HEK293T (cell line): ENCODE data around the gene MYCBP2.
A peak's percentile ranks its signal among the peaks of the same experiment; 100 is the strongest.

Experiments
- CTCF ChIA-PET: fragments of 350-600 bp; formaldehyde crosslinking; extraction: SDS; loops from one replicate; lab custom pipeline; 2021; ENCODE audit warnings: antibody characterized with exemption, inconsistent platforms; lab: Yijun Ruan, JAX
- POLR2A ChIA-PET: fragments of 350-600 bp; formaldehyde crosslinking; extraction: SDS; loops from one replicate; lab custom pipeline; 2020; ENCODE audit warnings: antibody characterized with exemption, inconsistent platforms; lab: Yijun Ruan, JAX
- DNase-seq: peaks from one replicate; pipeline ENCODE4 v3.0.0; 2012; ENCODE audit warnings: mixed read lengths; ENCODE audit errors: extremely low spot score
- ARNT ChIP-seq: fragments of 450-650 bp; IDR thresholded peaks from 2 replicates; pipeline ENCODE4 v1.6.1; 2017; ENCODE audit warnings: mild to moderate bottlenecking
- BHLHE40 ChIP-seq: fragments of 450-650 bp; IDR thresholded peaks from 2 replicates; pipeline ENCODE4 v1.6.1; 2016; ENCODE audit warnings: mild to moderate bottlenecking, moderate library complexity, borderline replicate concordance
- CTBP1 ChIP-seq: fragments of 450-650 bp; IDR thresholded peaks from 2 replicates; pipeline ENCODE4 v1.6.1; 2016; ENCODE audit warnings: borderline replicate concordance
- ELF4 ChIP-seq: fragments of 450-650 bp; IDR thresholded peaks from 2 replicates; pipeline ENCODE4 v1.6.1; 2017; ENCODE audit warnings: antibody characterized with exemption
- FOXA1 ChIP-seq: fragments of 450-650 bp; IDR thresholded peaks from 2 replicates; pipeline ENCODE4 v1.6.1; 2016; ENCODE audit warnings: mild to moderate bottlenecking
- FOXK2 ChIP-seq: fragments of 450-650 bp; IDR thresholded peaks from 2 replicates; pipeline ENCODE4 v1.6.1; 2016; ENCODE audit warnings: mild to moderate bottlenecking
- FOXM1 ChIP-seq: fragments of 450-650 bp; IDR thresholded peaks from 2 replicates; pipeline ENCODE4 v1.6.1; 2017; ENCODE audit warnings: mild to moderate bottlenecking, borderline replicate concordance
- HDGF ChIP-seq: fragments of 450-650 bp; IDR thresholded peaks from 2 replicates; pipeline ENCODE4 v1.6.1; 2017; ENCODE audit warnings: antibody characterized with exemption, borderline replicate concordance
- L3MBTL2 ChIP-seq: fragments of 450-650 bp; conservative IDR thresholded peaks from 2 replicates; pipeline ENCODE4 v1.6.1; 2016; ENCODE audit warnings: mild to moderate bottlenecking
- LEF1 ChIP-seq: fragments of 450-650 bp; IDR thresholded peaks from 2 replicates; pipeline ENCODE4 v1.6.1; 2017; ENCODE audit warnings: mild to moderate bottlenecking, borderline replicate concordance
- NFRKB ChIP-seq: fragments of 450-650 bp; IDR thresholded peaks from 2 replicates; pipeline ENCODE4 v1.6.1; 2016; ENCODE audit warnings: mild to moderate bottlenecking, moderate library complexity
- PKNOX1 ChIP-seq: fragments of 450-650 bp; IDR thresholded peaks from 2 replicates; pipeline ENCODE4 v1.6.1; 2016
- SP1 ChIP-seq: fragments of 450-650 bp; IDR thresholded peaks from 2 replicates; pipeline ENCODE4 v1.6.1; 2017
- SUZ12 ChIP-seq: fragments of 450-650 bp; IDR thresholded peaks from 2 replicates; pipeline ENCODE4 v1.6.1; 2016; ENCODE audit warnings: mild to moderate bottlenecking
- TARDBP ChIP-seq: fragments of 450-650 bp; IDR thresholded peaks from 2 replicates; pipeline ENCODE4 v1.6.1; 2016
- ZNF384 ChIP-seq: fragments of 450-650 bp; IDR thresholded peaks from 2 replicates; pipeline ENCODE4 v1.6.1; 2016

The MYCBP2 gene

GRCh38 chr13:77031656-77032243 lies 295.1 kb downstream of the MYCBP2 start:
- CTCF ChIA-PET: no interaction called here
- no peak for DNase-seq

GRCh38 chr13:77029436-77029835 lies 297.5 kb downstream of the MYCBP2 start:
- CTCF ChIA-PET: no interaction called here
- POLR2A ChIA-PET: no interaction called here
- no peak for DNase-seq
- no peak for TF ChIP-seq HDGF
- TF ChIP-seq FOXM1: no peak
- no peak for TF ChIP-seq SUZ12
- TF ChIP-seq LEF1: no peak
- no peak for TF ChIP-seq ELF4

More at GRCh38 chr13:77031656-77032243, 295.1 kb downstream of the MYCBP2 start:
- TF ChIP-seq FOXA1: no peak
- no peak for TF ChIP-seq ZNF384
- no peak for TF ChIP-seq ELF4
- TF ChIP-seq PKNOX1: no peak
- no peak for TF ChIP-seq ARNT
- TF ChIP-seq LEF1: no peak
- TF ChIP-seq TARDBP: no peak
- no peak for TF ChIP-seq SUZ12
- POLR2A ChIA-PET: no interaction called here

- DNase-seq: peak; percentile 34
- no peak for TF ChIP-seq L3MBTL2
- TF ChIP-seq ARNT: no peak
- TF ChIP-seq PKNOX1: peak; percentile 71
- CTCF ChIA-PET: interaction anchor here (0.8 kb wide), 1 partner anchor 48 kb away, joined by 3 read pairs; no protein-coding TSS in a partner anchor
- POLR2A ChIA-PET: interaction anchor here (1.1 to 3.1 kb wide), 3 partner anchors 14 to 29 kb away, joined by 3 to 21 read pairs (median 13); no protein-coding TSS in a partner anchor
Observed at GRCh38 chr13:77028202-77028601, 298.7 kb downstream of the MYCBP2 start.

GRCh38 chr13:77026861-77027621 lies 299.9 kb downstream of the MYCBP2 start, which contains the start of gene FBXL3:
FBXL3 (minus strand) TSS chr13:77027159; CDS start chr13:77021860, 5,299 bp downstream.
- POLR2A ChIA-PET: interaction anchor here (0.5 to 3.1 kb wide), 26 partner anchors 10 to 670 kb away, joined by 3 to 21 read pairs (median 4); partner anchors contain the start of genes CLN5, KCTD12, MYCBP2 and SLAIN1
- CTCF ChIA-PET: interaction anchor here (1.5 kb wide), 3 partner anchors 10 to 47 kb away, joined by 3 to 5 read pairs (median 5); no protein-coding TSS in a partner anchor
- peak; percentile 99 for DNase-seq
- peak; percentile 59; the same call in 1 of the 2 replicates for TF ChIP-seq FOXM1
- TF ChIP-seq CTBP1: no peak
- TF ChIP-seq BHLHE40: no peak
- TF ChIP-seq ARNT: no peak; the same call in 1 of the 2 replicates
- TF ChIP-seq LEF1: peak; percentile 81; the same call in 1 of the 2 replicates
- no peak for TF ChIP-seq ELF4
- TF ChIP-seq PKNOX1: no peak
- 0 out of 2 replicates have a peak, but pooled peaks have one; percentile 59 for TF ChIP-seq L3MBTL2
- TF ChIP-seq NFRKB: no peak
- no peak for TF ChIP-seq HDGF
- TF ChIP-seq FOXA1: no peak

GRCh38 chr13:77026255-77026860 lies 300.5 kb downstream of the MYCBP2 start:
- ChIA-PET CTCF (interaction anchor here (0.6 to 1.5 kb wide), 4 partner anchors 9 to 46 kb away, joined by 3 to 5 read pairs (median 4); no protein-coding TSS in a partner anchor), POLR2A (interaction anchor here (0.5 to 3.1 kb wide), 30 partner anchors 10 to 1417 kb away, joined by 3 to 21 read pairs (median 4); partner anchors contain the start of genes CLN5, KCTD12, MYCBP2 and SLAIN1)
- DNase-seq: peak; percentile 80

More at GRCh38 chr13:77026255-77026860, 300.5 kb downstream of the MYCBP2 start:
- TF ChIP-seq LEF1: no peak
- TF ChIP-seq CTBP1: no peak
- no peak for TF ChIP-seq ELF4
- TF ChIP-seq FOXK2: peak; percentile 91
- TF ChIP-seq PKNOX1: peak; percentile 83
- TF ChIP-seq ARNT: peak; percentile 54; the same call in 1 of the 2 replicates
- TF ChIP-seq SP1: no peak
- peak; percentile 81 for TF ChIP-seq L3MBTL2
